Activated T-cell treated with anti-CD3 and anti-CD28 coated beads, Interleukin-2, amount 50 U/mL, for 4 hours (primary cell): ENCODE results near the gene TRPT1. TPM values are rescaled to one million over a fixed set of nuclear protein-coding genes. Genes with fewer than 3 reads are reported as not detected.
A peak's percentile ranks its signal among the peaks of the same experiment; 100 is the strongest.

Source experiments
- ATAC-seq, 2 donors: fragments of 200-7000 bp; cut with Tn5 transposase; one replicate each; pipeline ENCODE4 v1.10.0; 2021
- DNase-seq: peaks from one replicate; pipeline ENCODE4 v3.0.0-alpha.2; 2020
- H3K27me3 Mint-ChIP-seq: one replicate; pipeline ENCODE4 v1.8.0; 2021; ENCODE audit warnings: low read depth, mixed read lengths
- H3K36me3 Mint-ChIP-seq: one replicate; pipeline ENCODE4 v1.8.0; 2022; ENCODE audit warnings: mixed read lengths; ENCODE audit not compliant: insufficient read depth
- H3K4me1 Mint-ChIP-seq: one replicate; pipeline ENCODE4 v1.8.0; 2021; ENCODE audit warnings: low read depth, mixed read lengths
- H3K4me3 Mint-ChIP-seq: one replicate; pipeline ENCODE4 v1.8.0; 2021; ENCODE audit warnings: mild to moderate bottlenecking, moderate library complexity, mixed read lengths
- H3K9me3 Mint-ChIP-seq: one replicate; pipeline ENCODE4 v1.8.0; 2021; ENCODE audit warnings: mixed read lengths
- total RNA-seq, 3 donors: library from RNA; stranded (reverse); gene quantifications; one replicate each; pipeline ENCODE4 v1.2.1, GENCODE V29; 2021

Gene TRPT1
- total RNA-seq, 3 donors from 2014 or later: 24.3 to 31.0 (median 28.6) TPM

DNA sequence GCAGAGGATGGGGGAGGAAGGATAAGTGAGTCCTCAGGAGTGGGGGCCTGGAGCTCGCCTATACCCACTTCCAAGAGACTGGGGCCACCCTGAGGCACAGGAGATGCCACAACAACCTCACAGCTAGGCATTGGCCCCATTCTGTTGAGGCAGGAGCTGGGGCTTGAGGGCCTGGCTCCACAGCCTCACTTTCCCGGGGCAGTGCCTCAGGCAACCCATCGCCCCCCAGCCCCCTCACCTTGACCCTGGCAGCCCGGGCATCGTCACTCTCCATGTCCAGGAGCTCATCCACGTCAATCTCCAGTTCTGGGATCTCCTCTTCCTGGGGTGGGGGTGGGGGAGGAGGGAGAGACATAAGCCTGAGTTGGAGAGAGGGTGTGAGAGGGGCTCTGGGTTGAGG lies 19.0 kb upstream of the TRPT1 start:
- ATAC-seq (no peak), DNase-seq (no peak)
- Mint-ChIP-seq H3K27me3 (no peaks in the 10 kb centered on the region), H3K4me3 (peak overlapping the region; percentile 97), H3K36me3 (peaks cover 2% of the 10 kb centered on the region), H3K4me1 (peaks cover 31% of the 10 kb centered on the region), H3K9me3 (no peaks in the 10 kb centered on the region)

DNA sequence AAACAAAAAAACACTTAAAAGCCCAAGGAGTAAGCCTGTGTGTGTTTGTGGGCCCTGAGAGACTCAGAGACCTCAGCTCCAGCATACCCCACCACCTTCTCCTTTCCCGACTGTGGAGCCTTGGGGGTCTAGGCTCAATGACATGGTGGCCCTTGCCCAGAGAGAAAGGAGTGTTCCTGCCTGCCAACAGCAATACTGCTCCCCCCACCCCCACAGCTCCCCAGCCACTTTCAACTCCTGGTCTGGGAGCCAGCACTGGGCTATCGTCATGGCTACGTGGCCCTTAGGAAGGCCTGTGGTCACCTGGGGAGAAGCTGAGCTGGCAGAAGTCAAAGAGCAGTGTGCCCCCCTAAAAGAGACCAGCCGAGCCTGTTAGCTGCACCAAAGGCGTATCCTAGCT lies 18.1 kb upstream of the TRPT1 start:
- Mint-ChIP-seq H3K36me3 (peaks cover 2% of the 10 kb centered on the region), H3K4me3 (peak overlapping the region; percentile 89), H3K4me1 (peaks cover 33% of the 10 kb centered on the region), H3K9me3 (no peaks in the 10 kb centered on the region), H3K27me3 (no peaks in the 10 kb centered on the region)
- ATAC-seq: no peak
- no peak for DNase-seq

DNA sequence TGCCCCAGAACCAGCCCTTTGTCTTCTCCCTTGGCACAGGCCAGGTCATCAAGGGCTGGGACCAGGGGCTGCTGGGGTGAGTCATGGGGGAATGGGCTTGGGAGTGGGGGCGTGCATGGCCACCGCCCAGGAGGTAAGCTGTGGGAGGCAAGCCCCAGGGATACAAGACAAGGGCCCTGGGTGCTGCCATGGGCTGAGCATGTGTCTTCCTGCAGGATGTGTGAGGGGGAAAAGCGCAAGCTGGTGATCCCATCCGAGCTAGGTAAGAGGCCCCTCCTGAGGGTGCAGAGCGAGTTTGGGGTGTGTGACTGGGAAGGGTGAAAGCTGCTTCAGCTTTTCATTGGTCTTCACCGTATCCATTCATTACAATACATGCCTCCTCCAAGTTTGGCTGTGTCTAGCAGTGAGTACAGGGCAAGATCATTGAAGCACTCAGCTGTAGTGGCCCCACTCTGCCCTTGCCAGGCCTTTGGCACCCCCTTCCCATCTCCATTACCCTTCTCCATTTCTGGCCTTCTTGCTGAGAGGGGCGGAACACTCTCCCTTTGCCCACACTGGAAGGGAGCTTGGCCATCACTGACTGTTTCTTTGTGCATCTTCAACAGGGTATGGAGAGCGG lies 17.4 kb upstream of the TRPT1 start:
- ATAC-seq (no peak), DNase-seq (no peak)
- peaks cover 2% of the 10 kb centered on the region for H3K36me3 Mint-ChIP-seq
- H3K4me3 Mint-ChIP-seq: peak overlapping the region; percentile 89
- peaks cover 33% of the 10 kb centered on the region for H3K4me1 Mint-ChIP-seq
- no peaks in the 10 kb centered on the region for H3K27me3 Mint-ChIP-seq
- no peaks in the 10 kb centered on the region for H3K9me3 Mint-ChIP-seq

GRCh38 chr11:64241491-64242374 lies 15.7 kb upstream of the TRPT1 start:
- Mint-ChIP-seq H3K4me3 (peak overlapping the region; percentile 89), H3K36me3 (peaks cover 2% of the 10 kb centered on the region), H3K4me1 (peaks cover 31% of the 10 kb centered on the region), H3K27me3 (no peaks in the 10 kb centered on the region), H3K9me3 (no peaks in the 10 kb centered on the region)
- ATAC-seq (peak; percentile 1), DNase-seq (no peak)

GRCh38 chr11:64241241-64241490 lies 15.2 kb upstream of the TRPT1 start:
- peak; percentile 100 for DNase-seq
- H3K9me3 Mint-ChIP-seq: no peaks in the 10 kb centered on the region
- H3K4me1 Mint-ChIP-seq: peaks cover 31% of the 10 kb centered on the region
- ATAC-seq: peak; percentile 82 to 84
- peak overlapping the region; percentile 89 for H3K4me3 Mint-ChIP-seq
- peaks cover 2% of the 10 kb centered on the region for H3K36me3 Mint-ChIP-seq
- no peaks in the 10 kb centered on the region for H3K27me3 Mint-ChIP-seq

DNA sequence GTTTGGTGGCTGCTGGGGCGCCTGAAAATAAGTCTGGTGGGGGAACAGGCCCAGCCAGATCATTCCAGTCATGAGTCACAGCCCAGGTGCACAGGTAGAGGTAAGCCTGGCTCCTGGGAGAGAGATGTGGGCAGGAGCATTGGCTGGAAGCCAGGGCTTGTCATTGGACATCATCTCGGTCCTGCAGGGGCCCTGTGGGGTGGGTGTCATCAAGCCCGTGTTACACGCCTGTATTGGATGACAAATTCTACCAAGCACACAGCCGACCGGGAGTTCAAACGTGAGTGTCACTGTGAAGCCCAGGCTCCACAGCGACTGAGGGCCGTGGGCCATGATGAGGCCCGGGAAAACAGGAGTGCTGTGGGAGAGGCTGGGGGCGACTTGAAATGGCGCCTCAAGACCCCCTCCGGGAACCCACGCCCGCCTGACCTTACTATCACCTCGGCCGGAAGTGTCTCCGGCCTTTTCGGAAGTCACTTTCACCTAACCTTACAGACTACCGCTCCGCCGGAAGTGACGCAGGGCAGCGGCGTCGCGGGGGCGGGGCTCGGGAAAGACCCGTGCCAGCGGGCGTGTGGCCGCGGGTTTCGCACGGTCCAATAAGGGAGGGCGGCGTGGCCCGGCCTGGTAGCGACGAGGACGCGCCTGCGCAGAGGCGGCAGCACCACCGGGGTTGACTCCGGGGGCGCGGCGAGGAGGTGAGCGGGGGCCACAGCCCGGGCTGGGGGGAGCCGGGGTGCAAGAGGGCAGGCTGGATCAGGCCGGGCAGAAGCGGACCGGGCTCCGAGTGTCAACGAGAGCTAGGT lies 14.7 kb upstream of the TRPT1 start, which contains the start of gene FKBP2:
TSS of gene FKBP2 (plus strand) at position 661 of the 806 bp plus-strand sequence. CDS start 1,293 bp downstream, outside the sequence.
- H3K27me3 Mint-ChIP-seq: no peaks in the 10 kb centered on the region
- DNase-seq: peak; percentile 97
- H3K36me3 Mint-ChIP-seq: peaks cover 2% of the 10 kb centered on the region
- peak within 1 kb of the TSS; percentile 89 for H3K4me3 Mint-ChIP-seq
- peaks cover 33% of the 10 kb centered on the region for H3K4me1 Mint-ChIP-seq
- ATAC-seq: peak; percentile 72 to 73
- no peaks in the 10 kb centered on the region for H3K9me3 Mint-ChIP-seq

- peak overlapping the region; percentile 89 for H3K4me3 Mint-ChIP-seq
- ATAC-seq: no peak
- peaks cover 2% of the 10 kb centered on the region for H3K36me3 Mint-ChIP-seq
- H3K9me3 Mint-ChIP-seq: no peaks in the 10 kb centered on the region
- peaks cover 40% of the 10 kb centered on the region for H3K4me1 Mint-ChIP-seq
- DNase-seq: no peak
- H3K27me3 Mint-ChIP-seq: no peaks in the 10 kb centered on the region
These were observed 13.9 kb upstream of the TRPT1 start for GRCh38 chr11:64239662-64240434.

- Mint-ChIP-seq H3K4me1 (peaks cover 37% of the 10 kb centered on the region), H3K36me3 (peaks cover 2% of the 10 kb centered on the region), H3K27me3 (no peaks in the 10 kb centered on the region), H3K9me3 (no peaks in the 10 kb centered on the region), H3K4me3 (no peak overlapping the region)
- DNase-seq: no peak
- ATAC-seq: no peak
These were observed 13.0 kb upstream of the TRPT1 start for GRCh38 chr11:64238999-64239398.

DNA sequence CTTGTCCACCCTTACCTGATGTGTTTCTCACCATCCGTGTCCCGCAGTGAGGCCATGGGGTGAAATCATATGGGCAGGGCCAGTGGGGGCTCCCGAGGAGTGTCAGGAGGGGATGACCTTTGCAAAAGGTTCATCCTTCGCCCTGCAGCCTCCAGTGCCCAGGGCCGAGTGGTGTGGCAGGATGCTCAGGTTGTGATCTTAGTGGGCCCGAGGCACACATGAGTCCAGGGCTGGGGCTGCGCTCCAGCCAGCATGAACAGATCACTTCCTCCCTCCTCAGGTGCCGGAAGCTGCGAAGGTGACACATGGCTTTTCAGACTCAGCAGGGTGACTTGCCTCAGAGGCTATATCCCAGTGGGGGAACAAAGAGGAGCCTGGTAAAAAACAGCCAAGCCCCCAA lies 12.1 kb upstream of the TRPT1 start:
- DNase-seq (no peak), ATAC-seq (no peak)
- H3K36me3 Mint-ChIP-seq: peaks cover 2% of the 10 kb centered on the region
- no peaks in the 10 kb centered on the region for H3K27me3 Mint-ChIP-seq
- H3K4me1 Mint-ChIP-seq: peaks cover 32% of the 10 kb centered on the region
- no peaks in the 10 kb centered on the region for H3K9me3 Mint-ChIP-seq
- H3K4me3 Mint-ChIP-seq: no peak overlapping the region

GRCh38 chr11:64237484-64237951 lies 11.5 kb upstream of the TRPT1 start:
- no peak for ATAC-seq
- Mint-ChIP-seq H3K4me1 (peaks cover 30% of the 10 kb centered on the region), H3K27me3 (no peaks in the 10 kb centered on the region), H3K9me3 (no peaks in the 10 kb centered on the region), H3K36me3 (peaks cover 2% of the 10 kb centered on the region), H3K4me3 (no peak overlapping the region)
- DNase-seq: no peak

GRCh38 chr11:64235437-64236161 lies 9.6 kb upstream of the TRPT1 start:
- DNase-seq: no peak
- Mint-ChIP-seq H3K4me3 (peak overlapping the region; percentile 83), H3K4me1 (peaks cover 37% of the 10 kb centered on the region), H3K27me3 (no peaks in the 10 kb centered on the region), H3K36me3 (peaks cover 2% of the 10 kb centered on the region), H3K9me3 (no peaks in the 10 kb centered on the region)
- ATAC-seq: no peak

GRCh38 chr11:64234647-64235379 lies 8.8 kb upstream of the TRPT1 start:
- Mint-ChIP-seq H3K27me3 (no peaks in the 10 kb centered on the region), H3K36me3 (no peaks in the 10 kb centered on the region), H3K9me3 (no peaks in the 10 kb centered on the region), H3K4me3 (peak overlapping the region; percentile 83), H3K4me1 (peaks cover 33% of the 10 kb centered on the region)
- DNase-seq (no peak), ATAC-seq (peak; percentile 66)
